Measurements from ENCODE around the gene SULT2B1.
"Not testable (repeated sequence)": the region's sequence is repeated elsewhere in the genome, so short reads cannot be mapped to it uniquely, and the experiment has no call there.

The SULT2B1 gene

GRCh38 chr19:48618278-48618915 lies 66.4 kb downstream of the SULT2B1 start:
- DNase-seq (ENCODE audit: low read depth in 1 of 2, low spot score in 1 of 2), result no peak

- peak; percentile 90 to 95 for DNase-seq (ENCODE audit: low read depth in 1 of 2, low spot score in 1 of 2)
Measured at GRCh38 chr19:48618916-48619691, 67.1 kb downstream of the SULT2B1 start, which contains the start of the genes RPL18 and SPHK2. TSS of gene RPL18 (minus strand) at chr19:48619178. CDS start at chr19:48619143, 35 bp downstream. TSS of gene SPHK2 (plus strand) at chr19:48619506. CDS start at chr19:48620515, 1,009 bp downstream.

- DNase-seq (ENCODE audit: low read depth in 1 of 2, low spot score in 1 of 2), result no peak
Measured at GRCh38 chr19:48619692-48620585, 68.0 kb downstream of the SULT2B1 start.

GRCh38 chr19:48623556-48624066 lies 71.6 kb downstream of the SULT2B1 start:
- no peak for DNase-seq (ENCODE audit: low read depth in 1 of 2, low spot score in 1 of 2)

- peak; percentile 89 to 95 for DNase-seq (ENCODE audit: low read depth in 1 of 2, low spot score in 1 of 2)
Measured at GRCh38 chr19:48624067-48624594, 72.2 kb downstream of the SULT2B1 start.

GRCh38 chr19:48624791-48625723 lies 73.1 kb downstream of the SULT2B1 start:
- no peak for DNase-seq (ENCODE audit: low read depth in 1 of 2, low spot score in 1 of 2)

- DNase-seq (ENCODE audit: low read depth in 1 of 2, low spot score in 1 of 2), result no peak
Measured at GRCh38 chr19:48625891-48626327, 73.9 kb downstream of the SULT2B1 start.

- DNase-seq (ENCODE audit: low read depth in 1 of 2, low spot score in 1 of 2), result no peak
Measured at GRCh38 chr19:48627201-48627864, 75.4 kb downstream of the SULT2B1 start.

- DNase-seq (ENCODE audit: low read depth in 1 of 2, low spot score in 1 of 2), result no peak
Measured at GRCh38 chr19:48627865-48628314, 75.9 kb downstream of the SULT2B1 start.

- no peak for DNase-seq (ENCODE audit: low read depth in 1 of 2, low spot score in 1 of 2)
Measured at GRCh38 chr19:48628486-48629296, 76.7 kb downstream of the SULT2B1 start.

GRCh38 chr19:48629297-48629598 lies 77.3 kb downstream of the SULT2B1 start:
- no peak for DNase-seq (ENCODE audit: low read depth in 1 of 2, low spot score in 1 of 2)

- DNase-seq (ENCODE audit: low read depth in 1 of 2, low spot score in 1 of 2), result no peak
Measured at GRCh38 chr19:48629599-48630295, 77.8 kb downstream of the SULT2B1 start.

GRCh38 chr19:48630296-48631063 lies 78.5 kb downstream of the SULT2B1 start:
- DNase-seq (ENCODE audit: low read depth in 1 of 2, low spot score in 1 of 2), result no peak

- DNase-seq (ENCODE audit: low read depth in 1 of 2, low spot score in 1 of 2), result no peak
Measured at GRCh38 chr19:48631225-48631624, 79.3 kb downstream of the SULT2B1 start.

- not testable (repeated sequence) for DNase-seq (ENCODE audit: low read depth in 1 of 2, low spot score in 1 of 2)
Measured at GRCh38 chr19:48632286-48632685, 80.3 kb downstream of the SULT2B1 start.

GRCh38 chr19:48632692-48633147 lies 80.7 kb downstream of the SULT2B1 start:
- no peak for DNase-seq (ENCODE audit: low read depth in 1 of 2, low spot score in 1 of 2)

All from activated T-helper 1 cell treated with anti-CD3 and anti-CD28 coated beads, Interleukin-2, amount 50 U/mL, for 16 hours (primary cell).